ENCODE data around the gene PLEKHA8. TPM values are rescaled to one million over a fixed set of nuclear protein-coding genes. Genes with fewer than 3 reads are reported as not detected.

The PLEKHA8 gene
- total RNA-seq, 1 donor from 2014 or later = 17.1 TPM

DNA sequence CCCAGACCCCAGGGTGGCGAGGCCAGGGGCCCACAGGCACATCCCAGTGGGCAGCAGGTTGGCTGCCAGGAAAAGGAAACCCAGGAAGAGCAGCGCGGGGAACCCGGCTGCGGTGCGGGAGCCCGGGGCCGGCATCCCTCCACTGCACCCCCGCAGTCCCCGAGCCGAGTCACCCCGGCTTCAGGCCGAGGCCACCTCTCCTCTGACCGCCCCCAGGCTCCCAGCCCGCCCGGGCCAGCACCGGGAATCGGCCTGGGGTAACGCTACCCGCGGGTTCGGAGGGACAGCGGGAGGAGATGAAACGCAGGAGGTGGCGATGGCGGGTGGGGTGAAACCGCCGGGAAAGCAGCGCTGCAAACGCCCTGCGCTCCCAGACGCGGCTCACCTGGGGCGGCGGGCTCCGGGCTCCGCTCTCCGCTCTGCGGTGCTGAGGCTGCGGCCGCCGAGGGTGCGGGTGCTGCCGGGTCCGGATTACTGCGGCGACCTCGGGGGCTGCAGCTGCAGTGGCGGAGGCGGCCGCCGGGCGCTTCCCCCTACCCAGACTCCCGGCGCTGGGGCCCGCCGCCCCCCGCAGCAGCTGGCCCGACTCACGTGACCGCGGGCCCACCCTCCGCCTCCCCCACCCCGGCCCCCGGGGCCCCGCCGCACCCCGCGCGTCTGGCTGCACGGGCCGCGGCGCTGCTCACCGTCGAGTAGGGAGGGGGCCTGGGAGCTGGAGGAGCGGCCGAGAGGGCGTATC, 38.8 kb upstream of the PLEKHA8 start, which contains the start of gene SCRN1:
TSS of gene SCRN1 (minus strand) at position 545 of the 739 bp plus-strand sequence. CDS start 20,734 bp downstream, outside the sequence.
- Histone ChIP-seq H3K4me3 (ENCODE audit: low read depth, low read length) (peak within 1 kb of the TSS; percentile 91), H3K36me3 (ENCODE audit: control insufficient read depth, insufficient read depth, low read length) (no peaks in the 10 kb centered on the region), H3K27me3 (ENCODE audit: control insufficient read depth, insufficient read depth, low read length) (no peaks in the 10 kb centered on the region)
- TF ChIP-seq, protein P1, sequence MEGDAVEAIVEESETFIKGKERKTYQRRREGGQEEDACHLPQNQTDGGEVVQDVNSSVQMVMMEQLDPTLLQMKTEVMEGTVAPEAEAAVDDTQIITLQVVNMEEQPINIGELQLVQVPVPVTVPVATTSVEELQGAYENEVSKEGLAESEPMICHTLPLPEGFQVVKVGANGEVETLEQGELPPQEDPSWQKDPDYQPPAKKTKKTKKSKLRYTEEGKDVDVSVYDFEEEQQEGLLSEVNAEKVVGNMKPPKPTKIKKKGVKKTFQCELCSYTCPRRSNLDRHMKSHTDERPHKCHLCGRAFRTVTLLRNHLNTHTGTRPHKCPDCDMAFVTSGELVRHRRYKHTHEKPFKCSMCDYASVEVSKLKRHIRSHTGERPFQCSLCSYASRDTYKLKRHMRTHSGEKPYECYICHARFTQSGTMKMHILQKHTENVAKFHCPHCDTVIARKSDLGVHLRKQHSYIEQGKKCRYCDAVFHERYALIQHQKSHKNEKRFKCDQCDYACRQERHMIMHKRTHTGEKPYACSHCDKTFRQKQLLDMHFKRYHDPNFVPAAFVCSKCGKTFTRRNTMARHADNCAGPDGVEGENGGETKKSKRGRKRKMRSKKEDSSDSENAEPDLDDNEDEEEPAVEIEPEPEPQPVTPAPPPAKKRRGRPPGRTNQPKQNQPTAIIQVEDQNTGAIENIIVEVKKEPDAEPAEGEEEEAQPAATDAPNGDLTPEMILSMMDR (IDR thresholded peaks at IDR 0.05; ENCODE audit: insufficient read depth, low read length, severe bottlenecking) = no peak
- FAIRE-seq = no peak
- DNase-seq (ENCODE audit: low read depth) = no peak

DNA sequence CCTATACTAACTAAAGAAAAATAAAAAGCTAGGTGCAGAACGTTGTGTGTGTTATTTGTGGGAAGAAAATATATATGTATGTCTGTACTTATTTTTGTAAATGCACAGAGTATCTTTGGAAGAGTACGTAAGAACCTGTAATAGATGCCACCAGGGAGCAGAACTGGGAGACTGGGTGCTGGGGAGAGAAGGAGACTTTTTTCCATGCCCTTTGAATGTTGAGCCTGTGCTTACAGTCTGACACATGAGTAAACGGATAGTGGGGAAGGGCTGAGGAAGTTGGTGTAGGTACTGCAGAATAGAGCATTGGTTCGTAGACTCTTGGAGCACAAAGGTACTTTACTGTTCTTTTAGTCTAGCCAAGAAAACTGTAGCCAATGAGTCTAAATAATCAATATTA, 37.3 kb upstream of the PLEKHA8 start:
- Histone ChIP-seq H3K36me3 (ENCODE audit: control insufficient read depth, insufficient read depth, low read length) (no peaks in the 10 kb centered on the region), H3K27me3 (ENCODE audit: control insufficient read depth, insufficient read depth, low read length) (no peaks in the 10 kb centered on the region), H3K4me3 (ENCODE audit: low read depth, low read length) (no peak overlapping the region)
- DNase-seq (ENCODE audit: low read depth) (no peak), FAIRE-seq (no peak)
- TF ChIP-seq, protein P1 (IDR thresholded peaks at IDR 0.05; ENCODE audit: insufficient read depth, low read length, severe bottlenecking) = no peak

DNA sequence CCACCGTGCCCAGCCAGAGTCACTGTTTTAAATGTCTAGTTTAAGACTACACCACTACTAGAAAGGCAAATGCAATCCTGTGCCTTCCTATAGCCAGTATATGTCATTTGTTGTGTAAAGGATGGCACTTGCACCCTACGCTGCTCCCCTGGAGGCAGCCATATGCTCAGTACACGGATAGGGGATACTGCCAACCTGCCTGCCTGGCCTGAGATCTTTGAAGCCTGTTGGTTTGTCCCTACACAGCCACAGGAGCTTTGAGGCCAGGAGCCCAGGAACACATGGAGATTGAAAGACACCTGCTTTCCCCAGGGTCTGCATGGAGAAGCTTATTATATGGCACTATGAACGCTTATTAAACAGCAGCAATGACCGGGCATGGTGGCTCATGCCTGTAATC, 36.3 kb upstream of the PLEKHA8 start:
- DNase-seq (ENCODE audit: low read depth) (no peak), FAIRE-seq (no peak)
- TF ChIP-seq, protein P1 (IDR thresholded peaks at IDR 0.05; ENCODE audit: insufficient read depth, low read length, severe bottlenecking) = no peak
- H3K36me3 ChIP-seq (ENCODE audit: control insufficient read depth, insufficient read depth, low read length) = no peaks in the 10 kb centered on the region
- no peaks in the 10 kb centered on the region for H3K27me3 ChIP-seq (ENCODE audit: control insufficient read depth, insufficient read depth, low read length)
- H3K4me3 ChIP-seq (ENCODE audit: low read depth, low read length) = no peak overlapping the region

DNA sequence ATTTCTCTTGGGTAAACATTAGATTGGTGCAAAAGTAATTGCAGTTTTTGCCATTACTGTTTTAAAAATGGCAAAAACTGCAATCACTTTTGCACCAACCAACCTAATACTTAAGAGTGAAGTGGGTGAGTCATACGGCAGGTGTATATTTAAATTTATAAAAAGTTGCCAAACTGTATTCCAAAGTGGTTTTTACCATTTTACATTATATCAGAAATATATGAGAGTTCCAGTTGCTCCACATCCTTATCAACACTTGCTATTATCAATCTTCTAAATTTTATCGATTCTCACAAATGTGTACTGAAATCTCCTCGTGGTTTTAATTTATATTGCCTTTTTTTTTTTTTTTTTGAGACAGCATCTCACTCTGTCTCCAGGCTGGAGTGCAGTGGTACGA, 35.1 kb upstream of the PLEKHA8 start:
- TF ChIP-seq, protein P1 (IDR thresholded peaks at IDR 0.05; ENCODE audit: insufficient read depth, low read length, severe bottlenecking) = no peak
- DNase-seq (ENCODE audit: low read depth) (no peak), FAIRE-seq (no peak)
- H3K27me3 ChIP-seq (ENCODE audit: control insufficient read depth, insufficient read depth, low read length) = no peaks in the 10 kb centered on the region
- no peaks in the 10 kb centered on the region for H3K36me3 ChIP-seq (ENCODE audit: control insufficient read depth, insufficient read depth, low read length)
- H3K4me3 ChIP-seq (ENCODE audit: low read depth, low read length) = no peak overlapping the region

DNA sequence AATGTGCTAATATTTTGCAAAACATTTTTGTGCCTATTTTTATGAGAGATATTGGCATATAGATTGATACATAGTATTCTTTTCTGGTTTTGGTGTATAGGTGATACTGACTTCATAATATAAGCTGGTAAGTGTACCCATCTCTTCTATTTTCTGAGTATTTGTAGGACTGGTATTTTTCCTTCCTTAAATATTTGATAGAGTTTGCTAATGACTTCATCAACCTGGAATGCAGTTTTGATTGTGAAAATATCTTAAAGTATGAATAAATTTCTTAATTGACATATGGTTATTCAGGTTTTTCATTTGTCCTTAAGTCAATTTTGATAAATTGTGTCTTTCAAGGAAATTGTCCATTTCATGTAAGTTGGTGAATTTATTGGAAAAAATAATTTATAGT, 32.6 kb upstream of the PLEKHA8 start:
- DNase-seq (ENCODE audit: low read depth) (peak; percentile 27), FAIRE-seq (no peak)
- Histone ChIP-seq H3K27me3 (ENCODE audit: control insufficient read depth, insufficient read depth, low read length) (no peaks in the 10 kb centered on the region), H3K36me3 (ENCODE audit: control insufficient read depth, insufficient read depth, low read length) (no peaks in the 10 kb centered on the region), H3K4me3 (ENCODE audit: low read depth, low read length) (no peak overlapping the region)
- TF ChIP-seq, protein P1 (IDR thresholded peaks at IDR 0.05; ENCODE audit: insufficient read depth, low read length, severe bottlenecking) = no peak

DNA sequence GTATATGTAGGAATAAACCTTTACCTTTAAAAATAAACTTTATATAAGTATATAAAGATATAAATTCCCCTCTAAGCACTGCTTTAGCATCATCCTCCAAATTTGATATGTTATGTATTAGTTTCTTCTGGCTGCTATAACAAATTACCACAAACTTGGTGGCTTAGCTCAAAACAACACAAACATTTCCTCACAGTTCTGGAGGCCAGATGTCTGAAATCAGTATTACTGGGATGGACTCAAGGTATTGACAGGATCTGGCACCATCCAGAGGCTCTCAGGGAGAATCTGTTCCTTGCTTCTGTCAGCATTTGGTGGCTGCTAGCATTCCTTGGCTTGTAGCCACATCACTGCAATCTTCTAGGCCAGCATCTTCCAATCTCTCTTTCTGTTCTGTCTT, 31.9 kb upstream of the PLEKHA8 start:
- TF ChIP-seq, protein P1 (IDR thresholded peaks at IDR 0.05; ENCODE audit: insufficient read depth, low read length, severe bottlenecking) = no peak
- H3K36me3 ChIP-seq (ENCODE audit: control insufficient read depth, insufficient read depth, low read length) = no peaks in the 10 kb centered on the region
- no peak for FAIRE-seq
- H3K4me3 ChIP-seq (ENCODE audit: low read depth, low read length) = no peak overlapping the region
- DNase-seq (ENCODE audit: low read depth) = no peak
- H3K27me3 ChIP-seq (ENCODE audit: control insufficient read depth, insufficient read depth, low read length) = no peaks in the 10 kb centered on the region

All from bronchial epithelial cell (primary cell).